Activated T-cell treated with anti-CD3 and anti-CD28 coated beads, Interleukin-2, amount 50 U/mL, for 72 hours (primary cell): ENCODE measurements around the gene ZFHX3. TPM values are rescaled to one million over a fixed set of nuclear protein-coding genes. Genes with fewer than 3 reads are reported as not detected.

Experiments used
- ATAC-seq, 2 donors: fragments of 150-1000 bp; cut with Tn5 transposase; replicated peaks in 1 of 2; 2 replicates each; pipeline ENCODE4 v1.10.0; 2021; ENCODE audit warnings: moderate library complexity in 2 of 2, mild to moderate bottlenecking in 1 of 2
- DNase-seq, 2 donors: peaks; one replicate each; pipeline ENCODE4 v3.0.0; 2021 to 2022; ENCODE audit warnings: mixed read lengths in 1 of 2
- H3K27ac Mint-ChIP-seq: one replicate; pipeline ENCODE4 v1.8.0; 2022; ENCODE audit warnings: mild to moderate bottlenecking, moderate library complexity, mixed read lengths
- H3K27me3 Mint-ChIP-seq: one replicate; pipeline ENCODE4 v1.8.0; 2022; ENCODE audit warnings: low read depth, mixed read lengths
- H3K36me3 Mint-ChIP-seq, 2 donors: one replicate each; pipeline ENCODE4 v1.8.0; 2022; ENCODE audit warnings: mixed read lengths in 2 of 2, mild to moderate bottlenecking in 1 of 2; ENCODE audit not compliant: insufficient read depth in 2 of 2
- H3K4me1 Mint-ChIP-seq: one replicate; pipeline ENCODE4 v1.8.0; 2022; ENCODE audit warnings: low read depth, mixed read lengths
- H3K4me3 Mint-ChIP-seq, 2 donors: one replicate each; pipeline ENCODE4 v1.8.0; 2022; ENCODE audit warnings: mild to moderate bottlenecking in 2 of 2, mixed read lengths in 2 of 2, moderate library complexity in 2 of 2
- H3K9me3 Mint-ChIP-seq, 2 donors: one replicate each; pipeline ENCODE4 v1.8.0; 2022; ENCODE audit warnings: mixed read lengths in 2 of 2
- total RNA-seq, 2 donors: library from RNA; stranded (reverse); gene quantifications; one replicate each; pipeline ENCODE4 v1.2.3, GENCODE V29; 2022

The ZFHX3 gene
- total RNA-seq, 2 donors from 2014 or later: 0.35 to 1.0 TPM

DNA sequence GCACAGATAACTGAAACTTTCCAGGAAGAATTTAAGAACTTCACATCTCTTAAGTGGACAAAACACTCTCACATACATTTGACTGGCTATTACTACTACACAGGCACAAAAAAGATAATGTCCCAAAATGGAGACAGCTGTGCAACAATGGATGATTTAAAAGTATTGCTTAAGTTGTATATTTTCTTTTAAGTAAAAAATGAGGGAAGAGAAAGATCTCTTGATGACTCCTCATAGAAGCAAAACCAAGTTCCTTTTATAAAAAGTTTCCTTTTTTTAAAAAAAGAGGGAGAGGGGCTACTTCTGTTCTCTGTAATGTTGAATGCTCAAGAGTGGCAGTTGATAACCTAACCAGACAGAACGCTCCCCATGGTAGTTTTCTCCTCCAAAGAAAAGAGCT lies 195.5 kb downstream of the ZFHX3 start:
- peaks cover 5% of the 10 kb centered on the region for H3K4me1 Mint-ChIP-seq
- H3K27ac Mint-ChIP-seq: no peak overlapping the region
- no peaks in the 10 kb centered on the region for H3K36me3 Mint-ChIP-seq
- H3K4me3 Mint-ChIP-seq: no peak overlapping the region
- H3K9me3 Mint-ChIP-seq: no peaks in the 10 kb centered on the region
- ATAC-seq (no peak), DNase-seq (no peak)
- peaks cover 7% of the 10 kb centered on the region for H3K27me3 Mint-ChIP-seq

DNA sequence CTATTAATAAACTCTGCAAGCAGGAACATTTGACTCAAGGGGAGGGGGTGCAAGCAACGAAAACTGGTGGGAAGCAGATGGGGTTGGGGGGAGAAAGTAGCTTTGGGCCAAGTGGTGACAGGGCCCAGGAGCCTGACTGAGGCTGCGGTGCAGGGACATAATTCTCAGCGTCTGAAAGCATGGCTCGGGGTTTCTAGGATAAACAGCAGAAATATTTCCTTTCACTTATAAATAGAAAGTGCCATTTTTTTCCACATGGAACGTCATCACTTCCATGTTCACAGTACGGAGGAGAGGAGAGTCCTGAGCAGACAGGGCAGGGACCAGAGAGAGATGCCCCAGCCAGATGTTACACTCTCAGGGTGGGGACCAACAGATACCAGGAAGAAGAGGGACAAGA lies 197.1 kb downstream of the ZFHX3 start:
- Mint-ChIP-seq H3K27me3 (peaks cover 9% of the 10 kb centered on the region), H3K36me3 (no peaks in the 10 kb centered on the region), H3K4me3 (no peak overlapping the region), H3K9me3 (no peaks in the 10 kb centered on the region), H3K27ac (no peak overlapping the region), H3K4me1 (peaks cover 7% of the 10 kb centered on the region)
- DNase-seq (no peak), ATAC-seq (no peak)

DNA sequence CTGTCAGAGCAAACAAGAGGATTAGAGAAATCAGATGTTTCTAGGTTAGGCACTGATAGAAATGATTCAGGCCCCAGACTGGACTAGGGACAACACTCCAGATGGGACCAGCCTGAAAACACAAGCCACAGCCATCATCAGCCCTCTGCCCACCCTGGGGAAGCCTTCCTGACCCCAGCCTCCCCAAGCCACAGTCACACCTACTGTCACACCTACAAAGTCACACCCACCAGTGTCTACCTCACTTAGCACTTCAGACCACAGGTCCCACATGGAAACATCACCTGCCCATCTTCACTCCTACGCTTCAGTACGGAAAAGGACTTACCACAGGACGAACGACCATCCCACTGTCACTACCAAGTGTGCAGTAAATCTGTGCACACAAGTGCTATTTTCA lies 197.9 kb downstream of the ZFHX3 start:
- H3K9me3 Mint-ChIP-seq: no peaks in the 10 kb centered on the region
- no peak overlapping the region for H3K4me3 Mint-ChIP-seq
- peaks cover 13% of the 10 kb centered on the region for H3K4me1 Mint-ChIP-seq
- no peak for DNase-seq
- ATAC-seq: no peak
- no peaks in the 10 kb centered on the region for H3K36me3 Mint-ChIP-seq
- peaks cover 14% of the 10 kb centered on the region for H3K27me3 Mint-ChIP-seq
- no peak overlapping the region for H3K27ac Mint-ChIP-seq

- H3K27ac Mint-ChIP-seq: no peak overlapping the region
- ATAC-seq (no peak), DNase-seq (no peak)
- peaks cover 14% of the 10 kb centered on the region for H3K27me3 Mint-ChIP-seq
- H3K36me3 Mint-ChIP-seq: no peaks in the 10 kb centered on the region
- H3K4me3 Mint-ChIP-seq: no peak overlapping the region
- no peaks in the 10 kb centered on the region for H3K9me3 Mint-ChIP-seq
- H3K4me1 Mint-ChIP-seq: peaks cover 19% of the 10 kb centered on the region
Measured at GRCh38 chr16:72848759-72849664, 198.9 kb downstream of the ZFHX3 start.

- Mint-ChIP-seq H3K4me3 (no peak overlapping the region), H3K27me3 (peaks cover 14% of the 10 kb centered on the region), H3K27ac (no peak overlapping the region), H3K9me3 (no peaks in the 10 kb centered on the region), H3K4me1 (peaks cover 13% of the 10 kb centered on the region), H3K36me3 (no peaks in the 10 kb centered on the region)
- no peak for ATAC-seq
- DNase-seq: no peak
Measured at GRCh38 chr16:72848028-72848400, 199.9 kb downstream of the ZFHX3 start.

- Mint-ChIP-seq H3K36me3 (no peaks in the 10 kb centered on the region), H3K9me3 (no peaks in the 10 kb centered on the region), H3K27ac (no peak overlapping the region), H3K4me1 (peaks cover 13% of the 10 kb centered on the region), H3K4me3 (no peak overlapping the region), H3K27me3 (peaks cover 8% of the 10 kb centered on the region)
- DNase-seq (peak in 1 of 2 donors; percentile 6), ATAC-seq (peak; percentile 50 to 60)
Measured at GRCh38 chr16:72847187-72848027, 200.5 kb downstream of the ZFHX3 start.

GRCh38 chr16:72846594-72846993 lies 201.3 kb downstream of the ZFHX3 start:
- peaks cover 7% of the 10 kb centered on the region for H3K27me3 Mint-ChIP-seq
- ATAC-seq (no peak), DNase-seq (no peak)
- H3K4me3 Mint-ChIP-seq: no peak overlapping the region
- peaks cover 13% of the 10 kb centered on the region for H3K4me1 Mint-ChIP-seq
- H3K9me3 Mint-ChIP-seq: no peaks in the 10 kb centered on the region
- H3K36me3 Mint-ChIP-seq: no peaks in the 10 kb centered on the region
- H3K27ac Mint-ChIP-seq: no peak overlapping the region

- Mint-ChIP-seq H3K4me1 (peaks cover 13% of the 10 kb centered on the region), H3K9me3 (no peaks in the 10 kb centered on the region), H3K4me3 (no peak overlapping the region), H3K27me3 (peaks cover 7% of the 10 kb centered on the region), H3K36me3 (no peaks in the 10 kb centered on the region), H3K27ac (no peak overlapping the region)
- no peak for DNase-seq
- no peak for ATAC-seq
Measured at GRCh38 chr16:72845322-72846020, 202.5 kb downstream of the ZFHX3 start.

- Mint-ChIP-seq H3K27me3 (peaks cover 7% of the 10 kb centered on the region), H3K4me3 (no peak overlapping the region), H3K4me1 (peaks cover 13% of the 10 kb centered on the region), H3K27ac (no peak overlapping the region), H3K9me3 (no peaks in the 10 kb centered on the region), H3K36me3 (no peaks in the 10 kb centered on the region)
- ATAC-seq (no peak), DNase-seq (no peak)
Measured at GRCh38 chr16:72844225-72844920, 203.6 kb downstream of the ZFHX3 start.

DNA sequence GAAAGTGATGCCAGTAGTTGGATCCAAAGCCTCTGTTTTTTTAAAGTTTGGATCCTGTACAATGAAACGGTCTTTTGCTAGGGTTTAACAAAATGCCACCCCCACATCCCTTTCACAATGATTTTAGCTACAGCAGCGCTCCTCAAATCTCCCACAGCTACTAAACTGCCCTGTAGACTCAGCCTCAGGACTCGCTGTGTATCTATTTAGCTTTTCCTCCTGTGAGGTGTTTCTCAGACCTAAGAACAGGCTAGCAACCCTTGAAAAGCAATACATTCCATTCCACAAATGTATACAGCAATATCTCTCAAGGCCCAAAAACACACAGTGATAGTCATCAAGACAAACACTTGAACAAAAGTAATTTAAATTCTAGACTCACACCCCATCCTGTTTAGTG lies 206.4 kb downstream of the ZFHX3 start:
- H3K4me3 Mint-ChIP-seq: no peak overlapping the region
- no peaks in the 10 kb centered on the region for H3K9me3 Mint-ChIP-seq
- no peaks in the 10 kb centered on the region for H3K36me3 Mint-ChIP-seq
- DNase-seq (no peak), ATAC-seq (no peak)
- peaks cover 7% of the 10 kb centered on the region for H3K27me3 Mint-ChIP-seq
- peaks cover 13% of the 10 kb centered on the region for H3K4me1 Mint-ChIP-seq
- H3K27ac Mint-ChIP-seq: no peak overlapping the region

GRCh38 chr16:72840631-72841381 lies 207.1 kb downstream of the ZFHX3 start:
- H3K4me1 Mint-ChIP-seq: peaks cover 11% of the 10 kb centered on the region
- no peak overlapping the region for H3K27ac Mint-ChIP-seq
- no peaks in the 10 kb centered on the region for H3K9me3 Mint-ChIP-seq
- H3K4me3 Mint-ChIP-seq: no peak overlapping the region
- ATAC-seq: no peak
- no peak for DNase-seq
- H3K27me3 Mint-ChIP-seq: peaks cover 5% of the 10 kb centered on the region
- no peaks in the 10 kb centered on the region for H3K36me3 Mint-ChIP-seq

- ATAC-seq (no peak), DNase-seq (no peak)
- H3K4me1 Mint-ChIP-seq: no peaks in the 10 kb centered on the region
- no peaks in the 10 kb centered on the region for H3K9me3 Mint-ChIP-seq
- H3K27ac Mint-ChIP-seq: no peak overlapping the region
- H3K27me3 Mint-ChIP-seq: no peaks in the 10 kb centered on the region
- H3K4me3 Mint-ChIP-seq: no peak overlapping the region
- no peaks in the 10 kb centered on the region for H3K36me3 Mint-ChIP-seq
Measured at GRCh38 chr16:72838951-72839350, 209.0 kb downstream of the ZFHX3 start.
